GM12801 (cell line): Measurements from ENCODE around the gene BEND5.

Experiments used
- CTCF ChIP-seq: IDR thresholded peaks from one replicate; pipeline ENCODE4 v1.5.1; 2011; ENCODE audit warnings: control low read depth; ENCODE audit not compliant: insufficient read length; ENCODE audit errors: extremely low read depth

BEND5 gene

GRCh38 chr1:48738356-48738755, 38.3 kb downstream of the BEND5 start:
- TF ChIP-seq CTCF: no peak

GRCh38 chr1:48735796-48736195, 40.9 kb downstream of the BEND5 start:
- no peak for TF ChIP-seq CTCF

- no peak for TF ChIP-seq CTCF
These were observed 46.4 kb downstream of the BEND5 start for GRCh38 chr1:48730164-48730910.

- no peak for TF ChIP-seq CTCF
These were observed 48.1 kb downstream of the BEND5 start for GRCh38 chr1:48728584-48728983.

GRCh38 chr1:48726557-48727215, 50.0 kb downstream of the BEND5 start:
- TF ChIP-seq CTCF: no peak

- TF ChIP-seq CTCF: no peak
These were observed 50.6 kb downstream of the BEND5 start for GRCh38 chr1:48726139-48726538.

- TF ChIP-seq CTCF: no peak
These were observed 51.2 kb downstream of the BEND5 start for GRCh38 chr1:48725341-48726046.
